SK-N-SH (cell line): Measurements from ENCODE around the gene ZNF407. TPM values are rescaled to one million over a fixed set of nuclear protein-coding genes. Genes with fewer than 3 reads are reported as not detected.

ENCODE experiments used
- CTCF ChIA-PET: fragments of 300-600, 350-600 bp; formaldehyde crosslinking; extraction: SDS; loops from one replicate; lab custom pipeline; 2021; lab: Yijun Ruan, JAX
- POLR2A ChIA-PET: fragments of 350-600 bp; sonication (Branson Sonifier 250); formaldehyde crosslinking; extraction: SDS; loops from one replicate; lab custom pipeline; 2020; ENCODE audit warnings: antibody characterized with exemption, inconsistent platforms; lab: Yijun Ruan, JAX
- DNase-seq: peaks from one replicate; pipeline ENCODE4 v3.0.0; 2012
- H2AFZ ChIP-seq: fragments of 200-600 bp; sonication (generic); 2 replicates; pipeline ENCODE4 v1.8.1; 2016; ENCODE audit warnings: antibody characterized with exemption, mild to moderate bottlenecking, low read depth
- H3F3A ChIP-seq: fragments of 200-600 bp; sonication (generic); replicated peaks from 2 replicates; pipeline ENCODE3; 2016; ENCODE audit warnings: antibody characterized with exemption, mild to moderate bottlenecking; ENCODE audit not compliant: insufficient read depth
- H3K27ac ChIP-seq, 2 experiments: fragments of 200-500 bp in 1 of 2; fragments of 200-600 bp in 1 of 2; sonication (Bioruptor generic) in 1 of 2; sonication (generic), shearing (Covaris generic) in 1 of 2; 2 replicates each; pipeline versions ENCODE4 v1.5.1 to v1.6.1; 2014 to 2016; ENCODE audit warnings: low read depth in 2 of 2, inconsistent platforms in 1 of 2, low read length in 1 of 2, mild to moderate bottlenecking in 1 of 2, mixed read lengths in 1 of 2
- H3K27me3 ChIP-seq: fragments of 200-600 bp; sonication (generic), shearing (Covaris generic); 2 replicates; pipeline ENCODE4 v1.6.1; 2016; ENCODE audit warnings: mixed run types; ENCODE audit not compliant: insufficient read depth
- H3K36me3 ChIP-seq, 2 experiments: fragments of 200-500 bp in 1 of 2; fragments of 200-600 bp in 1 of 2; sonication (Bioruptor generic) in 1 of 2; sonication (generic) in 1 of 2; replicated peaks in 1 of 2; 2 replicates each; pipeline versions ENCODE3 to v1.5.1; 2014 to 2016; ENCODE audit warnings: low read length in 1 of 2, mild to moderate bottlenecking in 1 of 2; ENCODE audit not compliant: insufficient read depth in 2 of 2, control insufficient read depth in 1 of 2
- H3K4me1 ChIP-seq, 2 experiments: fragments of 200-500 bp in 1 of 2; fragments of 200-600 bp in 1 of 2; sonication (Bioruptor generic) in 1 of 2; sonication (generic), shearing (Covaris generic) in 1 of 2; 2 replicates each; pipeline versions ENCODE4 v1.5.1 to v1.6.1; 2014 to 2016; ENCODE audit warnings: low read depth in 1 of 2, low read length in 1 of 2, mixed run types in 1 of 2; ENCODE audit not compliant: insufficient read depth in 2 of 2, control insufficient read depth in 1 of 2
- H3K4me2 ChIP-seq: fragments of 200-600 bp; sonication (generic), shearing (Covaris generic); 2 replicates; pipeline ENCODE4 v1.6.1; 2017; ENCODE audit warnings: mixed run types
- H3K4me3 ChIP-seq, 2 experiments: fragments of 200-500 bp in 1 of 2; fragments of 200-600 bp in 1 of 2; sonication (Bioruptor generic) in 1 of 2; sonication (generic), shearing (Covaris generic) in 1 of 2; 2 replicates each; pipeline versions ENCODE4 v1.5.1 to v1.8.1; 2014 to 2016; ENCODE audit warnings: low read depth in 2 of 2, inconsistent platforms in 1 of 2, low read length in 1 of 2, mild to moderate bottlenecking in 1 of 2, mixed read lengths in 1 of 2, moderate library complexity in 1 of 2
- H3K79me2 ChIP-seq: fragments of 200-600 bp; sonication (generic); 2 replicates; pipeline ENCODE4 v1.8.1; 2017; ENCODE audit warnings: mild to moderate bottlenecking; ENCODE audit not compliant: insufficient read depth
- H3K9ac ChIP-seq: fragments of 200-600 bp; sonication (generic); 2 replicates; pipeline ENCODE4 v1.6.1; 2017; ENCODE audit warnings: mixed run types
- H3K9me2 ChIP-seq: fragments of 200-600 bp; sonication (generic); 2 replicates; pipeline ENCODE4 v1.6.1; 2017; ENCODE audit warnings: mixed run types
- H3K9me3 ChIP-seq: fragments of 200-600 bp; sonication (generic); 2 replicates; pipeline ENCODE4 v1.6.1; 2017; ENCODE audit warnings: mixed run types, mild to moderate bottlenecking, moderate library complexity
- H4K20me1 ChIP-seq: fragments of 200-600 bp; sonication (generic); 2 replicates; pipeline ENCODE4 v1.6.1; 2017; ENCODE audit warnings: mild to moderate bottlenecking, mixed run types; ENCODE audit not compliant: insufficient read depth
- FOSL2 ChIP-seq: IDR thresholded peaks from 2 replicates; pipeline ENCODE4 v1.4.0; 2012; ENCODE audit warnings: low read depth, mild to moderate bottlenecking, moderate library complexity, borderline replicate concordance
- MEF2A ChIP-seq: IDR thresholded peaks from 2 replicates; pipeline ENCODE4 v1.4.0; 2012; ENCODE audit warnings: low read depth, borderline replicate concordance
- MXI1 ChIP-seq: IDR thresholded peaks from 2 replicates; pipeline ENCODE4 v1.6.1; 2012; ENCODE audit warnings: mild to moderate bottlenecking, low read depth, low read length, improper control_type of control experiment
- NRF1 ChIP-seq: IDR thresholded peaks from 2 replicates; pipeline ENCODE4 v1.6.1; 2012; ENCODE audit warnings: low read depth, mild to moderate bottlenecking, low read length
- POLR2AphosphoS5 ChIP-seq: IDR thresholded peaks from 2 replicates; pipeline ENCODE4 v1.6.1; 2012; ENCODE audit warnings: low read depth, low read length
- RAD21 ChIP-seq: IDR thresholded peaks from 2 replicates; pipeline ENCODE4 v1.6.1; 2012; ENCODE audit warnings: mild to moderate bottlenecking, low read length
- RXRA ChIP-seq: IDR thresholded peaks from 2 replicates; pipeline ENCODE4 v1.4.0; 2012; ENCODE audit warnings: low read depth, mild to moderate bottlenecking, borderline replicate concordance
- YY1 ChIP-seq: IDR thresholded peaks from 2 replicates; pipeline ENCODE4 v1.4.0; 2012; ENCODE audit warnings: low read depth, mild to moderate bottlenecking
- WGBS: methylation state at CpG from one replicate; pipeline ENCODE4 v1.1.6; 2017; ENCODE audit warnings: low lambda C conversion rate; 5-methylcytosine and 5-hydroxymethylcytosine counted together
- polyA plus RNA-seq, 3 experiments: library from polyadenylated mRNA; depleted of rRNA; stranded (reverse); fragments of >200 nt; gene quantifications; 2 replicates each; pipeline ENCODE4 v1.2.3, GENCODE V29; 2012
- TF ChIP-seq, protein P1 (sequence below): IDR thresholded peaks from 2 replicates; pipeline ENCODE4 v1.4.0; 2012; ENCODE audit warnings: low read depth
- TF ChIP-seq, protein P2 (sequence below): fragments of 150-350 bp; IDR thresholded peaks from 2 replicates; pipeline ENCODE4 v1.6.1; 2017; ENCODE audit warnings: antibody characterized with exemption, low read length, low read depth, borderline replicate concordance
- TF ChIP-seq, protein P3 (sequence below): IDR thresholded peaks from 2 replicates; pipeline ENCODE4; 2012
- TF ChIP-seq, protein P4 (sequence below): fragments of 150-350 bp; IDR thresholded peaks from 2 replicates; pipeline ENCODE4 v1.6.1; 2016; ENCODE audit warnings: mild to moderate bottlenecking, low read depth, low read length
- TF ChIP-seq, protein P5 (sequence below): IDR thresholded peaks from 2 replicates; pipeline ENCODE4 v1.4.0; 2012; ENCODE audit warnings: low read depth, borderline replicate concordance

The ZNF407 gene
- polyA plus RNA-seq, 1 of the 3 experiments (the other 2 are of a cell fraction), result 2.6 TPM

DNA sequence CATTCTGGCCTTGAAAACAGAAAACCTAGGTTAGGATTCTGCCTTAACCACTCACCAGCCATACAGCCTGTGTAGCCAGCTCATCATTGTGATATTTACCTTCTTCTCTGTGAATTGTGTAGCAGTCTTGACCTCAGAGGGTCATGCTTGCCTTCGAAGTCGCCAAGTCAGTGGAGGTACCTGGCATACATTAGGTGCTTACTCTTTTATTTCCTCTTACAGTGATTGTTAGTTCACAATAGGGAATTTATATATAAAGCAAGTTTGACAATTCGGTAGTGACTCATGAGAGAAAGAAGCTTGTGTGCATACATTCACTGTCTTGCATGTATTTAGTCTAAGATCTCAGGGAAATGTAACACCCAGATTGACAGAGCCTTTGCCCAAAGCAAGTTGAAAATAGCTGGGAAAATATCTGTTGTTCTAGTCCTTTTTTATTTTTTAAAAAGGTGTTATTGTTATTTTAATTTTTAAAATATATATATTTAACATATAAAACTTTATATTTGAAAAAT lies 320.7 kb downstream of the ZNF407 start:
- TF ChIP-seq RAD21 (no peak), YY1 (no peak), RXRA (no peak), MXI1 (no peak), NRF1 (no peak), POLR2AphosphoS5 (no peak), MEF2A (no peak), FOSL2 (no peak)
- TF ChIP-seq, protein P1, sequence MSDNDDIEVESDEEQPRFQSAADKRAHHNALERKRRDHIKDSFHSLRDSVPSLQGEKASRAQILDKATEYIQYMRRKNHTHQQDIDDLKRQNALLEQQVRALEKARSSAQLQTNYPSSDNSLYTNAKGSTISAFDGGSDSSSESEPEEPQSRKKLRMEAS, result no peak
- TF ChIP-seq, protein P2, sequence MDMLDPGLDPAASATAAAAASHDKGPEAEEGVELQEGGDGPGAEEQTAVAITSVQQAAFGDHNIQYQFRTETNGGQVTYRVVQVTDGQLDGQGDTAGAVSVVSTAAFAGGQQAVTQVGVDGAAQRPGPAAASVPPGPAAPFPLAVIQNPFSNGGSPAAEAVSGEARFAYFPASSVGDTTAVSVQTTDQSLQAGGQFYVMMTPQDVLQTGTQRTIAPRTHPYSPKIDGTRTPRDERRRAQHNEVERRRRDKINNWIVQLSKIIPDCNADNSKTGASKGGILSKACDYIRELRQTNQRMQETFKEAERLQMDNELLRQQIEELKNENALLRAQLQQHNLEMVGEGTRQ, result no peak
- TF ChIP-seq, protein P3, sequence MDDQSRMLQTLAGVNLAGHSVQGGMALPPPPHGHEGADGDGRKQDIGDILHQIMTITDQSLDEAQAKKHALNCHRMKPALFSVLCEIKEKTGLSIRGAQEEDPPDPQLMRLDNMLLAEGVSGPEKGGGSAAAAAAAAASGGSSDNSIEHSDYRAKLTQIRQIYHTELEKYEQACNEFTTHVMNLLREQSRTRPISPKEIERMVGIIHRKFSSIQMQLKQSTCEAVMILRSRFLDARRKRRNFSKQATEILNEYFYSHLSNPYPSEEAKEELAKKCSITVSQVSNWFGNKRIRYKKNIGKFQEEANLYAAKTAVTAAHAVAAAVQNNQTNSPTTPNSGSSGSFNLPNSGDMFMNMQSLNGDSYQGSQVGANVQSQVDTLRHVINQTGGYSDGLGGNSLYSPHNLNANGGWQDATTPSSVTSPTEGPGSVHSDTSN, result no peak
- TF ChIP-seq, protein P4, sequence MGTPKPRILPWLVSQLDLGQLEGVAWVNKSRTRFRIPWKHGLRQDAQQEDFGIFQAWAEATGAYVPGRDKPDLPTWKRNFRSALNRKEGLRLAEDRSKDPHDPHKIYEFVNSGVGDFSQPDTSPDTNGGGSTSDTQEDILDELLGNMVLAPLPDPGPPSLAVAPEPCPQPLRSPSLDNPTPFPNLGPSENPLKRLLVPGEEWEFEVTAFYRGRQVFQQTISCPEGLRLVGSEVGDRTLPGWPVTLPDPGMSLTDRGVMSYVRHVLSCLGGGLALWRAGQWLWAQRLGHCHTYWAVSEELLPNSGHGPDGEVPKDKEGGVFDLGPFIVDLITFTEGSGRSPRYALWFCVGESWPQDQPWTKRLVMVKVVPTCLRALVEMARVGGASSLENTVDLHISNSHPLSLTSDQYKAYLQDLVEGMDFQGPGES, result no peak
- TF ChIP-seq, protein P5, sequence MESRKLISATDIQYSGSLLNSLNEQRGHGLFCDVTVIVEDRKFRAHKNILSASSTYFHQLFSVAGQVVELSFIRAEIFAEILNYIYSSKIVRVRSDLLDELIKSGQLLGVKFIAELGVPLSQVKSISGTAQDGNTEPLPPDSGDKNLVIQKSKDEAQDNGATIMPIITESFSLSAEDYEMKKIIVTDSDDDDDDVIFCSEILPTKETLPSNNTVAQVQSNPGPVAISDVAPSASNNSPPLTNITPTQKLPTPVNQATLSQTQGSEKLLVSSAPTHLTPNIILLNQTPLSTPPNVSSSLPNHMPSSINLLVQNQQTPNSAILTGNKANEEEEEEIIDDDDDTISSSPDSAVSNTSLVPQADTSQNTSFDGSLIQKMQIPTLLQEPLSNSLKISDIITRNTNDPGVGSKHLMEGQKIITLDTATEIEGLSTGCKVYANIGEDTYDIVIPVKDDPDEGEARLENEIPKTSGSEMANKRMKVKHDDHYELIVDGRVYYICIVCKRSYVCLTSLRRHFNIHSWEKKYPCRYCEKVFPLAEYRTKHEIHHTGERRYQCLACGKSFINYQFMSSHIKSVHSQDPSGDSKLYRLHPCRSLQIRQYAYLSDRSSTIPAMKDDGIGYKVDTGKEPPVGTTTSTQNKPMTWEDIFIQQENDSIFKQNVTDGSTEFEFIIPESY, result no peak
- Histone ChIP-seq H3K4me2 (no peak overlapping the region), H3K36me3 (no peaks in the 10 kb centered on the region), H3K27ac (no peak overlapping the region), H3K9ac (no peak overlapping the region), H4K20me1 (no peaks in the 10 kb centered on the region), H3K4me1 (no peaks in the 10 kb centered on the region; a peak in 1 of 4 replicates), H2AFZ (no peak overlapping the region), H3K9me2 (no peaks in the 10 kb centered on the region), H3K9me3 (no peaks in the 10 kb centered on the region), H3K27me3 (no peaks in the 10 kb centered on the region), H3K79me2 (no peaks in the 10 kb centered on the region), H3F3A (no peaks in the 10 kb centered on the region), H3K4me3 (no peak overlapping the region)
- CTCF ChIA-PET, result interaction anchor here (0.7 to 1.0 kb wide), 2 partner anchors 10 to 122 kb away, joined by 3 read pairs; no protein-coding TSS in a partner anchor
- DNase-seq, result no peak
- POLR2A ChIA-PET, result no interaction called here
- WGBS, result 92% methylated on average over 3 of the region's 3 CpGs
